CD14-positive monocyte (primary cell): ENCODE results near the gene MACROD2. TPM values are rescaled to one million over a fixed set of nuclear protein-coding genes. Genes with fewer than 3 reads are reported as not detected.

ENCODE experiments used
- DNase-seq, 3 donors: peaks; one replicate each; pipeline ENCODE4 v3.0.0-alpha.2; 2011 to 2022
- H2AFZ ChIP-seq: 2 replicates; pipeline ENCODE4 v1.6.0; 2012; ENCODE audit warnings: mild to moderate bottlenecking, low read depth, low read length, inconsistent platforms; ENCODE audit not compliant: insufficient read depth, poor library complexity, severe bottlenecking
- H3K27ac ChIP-seq, 2 donors: 1 replicate in 1 of 2; 2 replicates in 1 of 2; pipeline ENCODE4 v1.5.1; 2012 to 2013; ENCODE audit warnings: low read length in 2 of 2, control low read depth in 1 of 2, inconsistent platforms in 1 of 2, low read depth in 1 of 2, mild to moderate bottlenecking in 1 of 2
- H3K27me3 ChIP-seq, 2 donors: one replicate each; pipeline versions ENCODE4 v1.6.0 to v1.6.1; 2011 to 2013; ENCODE audit warnings: low read length in 2 of 2; ENCODE audit not compliant: control insufficient read depth in 2 of 2, insufficient read depth in 2 of 2
- H3K36me3 ChIP-seq, 2 donors: replicated peaks in 1 of 2; 1 replicate in 1 of 2; 2 replicates in 1 of 2; pipeline versions ENCODE4 v1.5.1 to v1.6.1; 2012 to 2013; ENCODE audit warnings: low read length in 2 of 2, control low read depth in 1 of 2, inconsistent platforms in 1 of 2, mild to moderate bottlenecking in 1 of 2; ENCODE audit not compliant: insufficient read depth in 2 of 2, control insufficient read depth in 1 of 2
- H3K4me1 ChIP-seq, 2 donors: 1 replicate in 1 of 2; 2 replicates in 1 of 2; pipeline versions ENCODE4 v1.5.1 to v1.6.1; 2012 to 2013; ENCODE audit warnings: low read length in 2 of 2, control low read depth in 1 of 2, inconsistent platforms in 1 of 2, mild to moderate bottlenecking in 1 of 2, moderate library complexity in 1 of 2; ENCODE audit not compliant: insufficient read depth in 2 of 2, control insufficient read depth in 1 of 2
- H3K4me2 ChIP-seq: replicated peaks from 2 replicates; pipeline ENCODE3; 2012; ENCODE audit warnings: low read length, moderate library complexity, mild to moderate bottlenecking; ENCODE audit not compliant: poor library complexity, severe bottlenecking; ENCODE audit errors: extremely low read depth
- H3K4me3 ChIP-seq, 3 experiments: fragments of 200-600 bp in 1 of 3; sonication (generic) in 1 of 3; replicated peaks in 1 of 3; 1 replicate in 2 of 3; 2 replicates in 1 of 3; pipeline ENCODE4 v1.5.1; 2011 to 2013; ENCODE audit warnings: low read length in 3 of 3, mild to moderate bottlenecking in 3 of 3, control low read depth in 2 of 3, low read depth in 2 of 3, inconsistent platforms in 1 of 3, moderate library complexity in 1 of 3
- H3K79me2 ChIP-seq: 2 replicates; pipeline ENCODE4 v1.6.0; 2012; ENCODE audit warnings: mild to moderate bottlenecking, control low read depth, inconsistent platforms, low read length, moderate library complexity; ENCODE audit not compliant: insufficient read depth
- H3K9ac ChIP-seq: 2 replicates; pipeline ENCODE4 v1.6.0; 2017; ENCODE audit warnings: low read length, mild to moderate bottlenecking; ENCODE audit not compliant: insufficient read depth, poor library complexity, severe bottlenecking
- H3K9me3 ChIP-seq, 2 donors: replicated peaks in 1 of 2; 1 replicate in 1 of 2; 2 replicates in 1 of 2; pipeline versions ENCODE4 v1.5.1 to v1.6.1; 2012 to 2013; ENCODE audit warnings: low read length in 2 of 2, control low read depth in 1 of 2; ENCODE audit not compliant: control insufficient read depth in 1 of 2, insufficient read depth in 1 of 2
- H4K20me1 ChIP-seq: 2 replicates; pipeline ENCODE4 v1.6.0; 2012; ENCODE audit warnings: mild to moderate bottlenecking, low read length, control low read depth, moderate library complexity; ENCODE audit not compliant: insufficient read depth
- H3K27ac Mint-ChIP-seq, 7 donors: one replicate each; pipeline ENCODE4 v1.8.0; 2020; ENCODE audit warnings: mild to moderate bottlenecking in 7 of 7, mixed read lengths in 7 of 7, moderate library complexity in 6 of 7, inconsistent platforms in 2 of 7
- H3K27me3 Mint-ChIP-seq, 3 donors: one replicate each; pipeline ENCODE4 v1.8.0; 2021 to 2022; ENCODE audit warnings: low read depth in 3 of 3, mild to moderate bottlenecking in 3 of 3, mixed read lengths in 3 of 3, moderate library complexity in 3 of 3, inconsistent platforms in 1 of 3
- H3K36me3 Mint-ChIP-seq, 2 donors: one replicate each; pipeline ENCODE4 v1.8.0; 2020; ENCODE audit warnings: mixed read lengths in 2 of 2, inconsistent platforms in 1 of 2, mild to moderate bottlenecking in 1 of 2
- H3K4me1 Mint-ChIP-seq: one replicate; pipeline ENCODE4 v1.8.0; 2020; ENCODE audit warnings: mild to moderate bottlenecking, mixed read lengths
- H3K4me3 Mint-ChIP-seq, 2 donors: one replicate each; pipeline ENCODE4 v1.8.0; 2020; ENCODE audit warnings: mild to moderate bottlenecking in 2 of 2, mixed read lengths in 2 of 2, moderate library complexity in 1 of 2
- H3K9me3 Mint-ChIP-seq, 7 donors: one replicate each; pipeline ENCODE4 v1.8.0; 2020 to 2022; ENCODE audit warnings: mixed read lengths in 7 of 7, mild to moderate bottlenecking in 6 of 7, moderate library complexity in 6 of 7, inconsistent platforms in 2 of 7
- WGBS: methylation state at CpG from one replicate; pipeline ENCODE4 v1.1.5; 2013; ENCODE audit warnings: missing lambda C conversion rate; ENCODE audit not compliant: insufficient coverage; 5-methylcytosine and 5-hydroxymethylcytosine counted together
- intact Hi-C, 2 donors: fragments of 100-400 bp; cut with micrococcal nuclease; formaldehyde crosslinking; loops; one replicate each; pipeline versions ENCODE4 v1.15.0 to v1.15.1; 2023
- polyA plus RNA-seq, 3 donors: library from polyadenylated mRNA; depleted of rRNA in 1 of 3; unstranded in 2 of 3; stranded (reverse) in 1 of 3; fragments of 300-500 nt in 2 of 3; fragments of >200 nt in 1 of 3; fragmentation: Illumina TruSeq in 2 of 3; gene quantifications; 1 replicate in 2 of 3; 2 replicates in 1 of 3; pipeline ENCODE4 v1.2.3, GENCODE V29; 2012 to 2021
- TF ChIP-seq, protein P1 (sequence below): fragments of 200-600 bp; IDR thresholded peaks from one replicate; pipeline ENCODE4 v1.8.0; 2022; ENCODE audit warnings: antibody characterized with exemption, mild to moderate bottlenecking

Gene MACROD2
- polyA plus RNA-seq, 3 donors: 0.23 TPM; not detected in 2

DNA sequence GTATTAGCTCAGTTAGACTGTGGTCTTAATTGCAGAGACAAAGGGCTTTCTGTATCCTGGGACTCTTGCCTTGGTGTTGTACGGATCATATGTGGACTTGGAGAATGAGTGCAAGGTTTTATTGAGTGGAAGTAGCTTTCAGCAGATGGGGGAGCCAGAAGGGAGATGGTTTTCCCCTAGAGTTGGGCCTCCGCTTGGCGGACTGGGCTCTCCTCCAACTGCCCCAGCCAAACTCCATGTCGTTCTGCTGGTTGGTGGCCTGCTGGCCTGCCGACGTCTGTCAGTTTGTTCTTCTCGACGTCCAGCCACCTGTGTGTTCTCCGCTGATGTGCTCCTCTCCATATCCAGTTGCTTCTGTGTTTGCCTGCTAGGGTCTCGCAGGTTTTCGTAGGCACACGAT is 531.6 kb downstream of the MACROD2 start:
- H3K27me3 Mint-ChIP-seq: no peaks in the 10 kb centered on the region
- no peaks in the 10 kb centered on the region for H4K20me1 ChIP-seq
- WGBS: 96% methylated on average over 12 of the region's 12 CpGs
- H3K4me1 ChIP-seq: no peaks in the 10 kb centered on the region
- no peak overlapping the region for H3K4me3 ChIP-seq
- H3K9me3 ChIP-seq: peaks cover 5 to 13% of the 10 kb centered on the region in 2 donors
- no peak overlapping the region for H2AFZ ChIP-seq
- TF ChIP-seq, protein P1, sequence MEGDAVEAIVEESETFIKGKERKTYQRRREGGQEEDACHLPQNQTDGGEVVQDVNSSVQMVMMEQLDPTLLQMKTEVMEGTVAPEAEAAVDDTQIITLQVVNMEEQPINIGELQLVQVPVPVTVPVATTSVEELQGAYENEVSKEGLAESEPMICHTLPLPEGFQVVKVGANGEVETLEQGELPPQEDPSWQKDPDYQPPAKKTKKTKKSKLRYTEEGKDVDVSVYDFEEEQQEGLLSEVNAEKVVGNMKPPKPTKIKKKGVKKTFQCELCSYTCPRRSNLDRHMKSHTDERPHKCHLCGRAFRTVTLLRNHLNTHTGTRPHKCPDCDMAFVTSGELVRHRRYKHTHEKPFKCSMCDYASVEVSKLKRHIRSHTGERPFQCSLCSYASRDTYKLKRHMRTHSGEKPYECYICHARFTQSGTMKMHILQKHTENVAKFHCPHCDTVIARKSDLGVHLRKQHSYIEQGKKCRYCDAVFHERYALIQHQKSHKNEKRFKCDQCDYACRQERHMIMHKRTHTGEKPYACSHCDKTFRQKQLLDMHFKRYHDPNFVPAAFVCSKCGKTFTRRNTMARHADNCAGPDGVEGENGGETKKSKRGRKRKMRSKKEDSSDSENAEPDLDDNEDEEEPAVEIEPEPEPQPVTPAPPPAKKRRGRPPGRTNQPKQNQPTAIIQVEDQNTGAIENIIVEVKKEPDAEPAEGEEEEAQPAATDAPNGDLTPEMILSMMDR: no peak
- intact Hi-C loops: no loop called here
- no peaks in the 10 kb centered on the region for H3K79me2 ChIP-seq
- H3K4me1 Mint-ChIP-seq: no peaks in the 10 kb centered on the region
- H3K27ac ChIP-seq: no peak overlapping the region
- H3K27ac Mint-ChIP-seq: no peak overlapping the region
- no peak overlapping the region for H3K4me3 Mint-ChIP-seq
- H3K9me3 Mint-ChIP-seq: peaks cover 4 to 23% (median 8%) of the 10 kb centered on the region in 7 donors
- no peak for DNase-seq
- no peaks in the 10 kb centered on the region for H3K36me3 Mint-ChIP-seq
- no peak overlapping the region for H3K4me2 ChIP-seq
- no peaks in the 10 kb centered on the region for H3K36me3 ChIP-seq
- H3K27me3 ChIP-seq: no peaks in the 10 kb centered on the region
- H3K9ac ChIP-seq: no peak overlapping the region

DNA sequence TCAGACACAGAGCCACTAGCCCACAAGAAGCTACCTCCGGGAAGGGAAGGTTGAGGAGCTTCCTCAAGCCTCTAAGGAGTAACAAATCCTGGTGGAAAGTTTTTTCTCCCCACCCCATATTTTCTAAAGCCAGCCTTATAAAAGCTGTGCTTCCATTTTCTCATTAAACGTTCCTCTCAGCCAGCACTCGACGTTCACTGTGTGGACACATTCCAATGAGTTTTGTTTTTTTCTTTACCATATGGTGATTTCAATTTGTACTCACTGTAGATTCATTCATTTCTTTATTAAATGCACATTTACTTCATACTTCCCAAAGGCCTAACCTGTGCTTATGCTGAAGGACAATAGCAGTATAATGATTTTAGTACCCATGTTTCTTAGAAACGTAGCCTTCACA is 536.5 kb downstream of the MACROD2 start:
- H3K4me1 Mint-ChIP-seq: no peaks in the 10 kb centered on the region
- DNase-seq: no peak
- H3K36me3 ChIP-seq: no peaks in the 10 kb centered on the region
- H3K4me2 ChIP-seq: no peak overlapping the region
- H2AFZ ChIP-seq: no peak overlapping the region
- H3K27ac ChIP-seq: no peak overlapping the region
- TF ChIP-seq, protein P1: no peak
- no peaks in the 10 kb centered on the region for H3K27me3 Mint-ChIP-seq
- no peaks in the 10 kb centered on the region for H3K4me1 ChIP-seq
- peaks cover 2 to 21% (median 4%) of the 10 kb centered on the region in 7 donors for H3K9me3 Mint-ChIP-seq
- H4K20me1 ChIP-seq: no peaks in the 10 kb centered on the region
- H3K36me3 Mint-ChIP-seq: no peaks in the 10 kb centered on the region
- H3K4me3 Mint-ChIP-seq: no peak overlapping the region
- intact Hi-C loops: no loop called here
- no peak overlapping the region for H3K4me3 ChIP-seq
- no peaks in the 10 kb centered on the region for H3K79me2 ChIP-seq
- H3K27ac Mint-ChIP-seq: no peak overlapping the region
- no CpG with 5 or more reads among the region's 5 CpGs for WGBS
- no peaks in the 10 kb centered on the region for H3K27me3 ChIP-seq
- peaks cover 9 to 12% of the 10 kb centered on the region in 2 donors for H3K9me3 ChIP-seq
- H3K9ac ChIP-seq: no peak overlapping the region
